AG10803 (cell line): ENCODE measurements around the gene MAP2.

ENCODE experiments used
- DNase-seq: peaks from one replicate; pipeline ENCODE4 v3.0.0; 2010; ENCODE audit warnings: low read depth
- H3K4me3 ChIP-seq: 2 replicates; pipeline ENCODE4 v1.5.1; 2011; ENCODE audit warnings: mild to moderate bottlenecking, low read length, control low read depth
- CTCF ChIP-seq: conservative IDR thresholded peaks from 2 replicates; pipeline ENCODE4 v1.5.1; 2011; ENCODE audit warnings: mild to moderate bottlenecking, low read length, control low read depth, inconsistent platforms

Gene MAP2

DNA sequence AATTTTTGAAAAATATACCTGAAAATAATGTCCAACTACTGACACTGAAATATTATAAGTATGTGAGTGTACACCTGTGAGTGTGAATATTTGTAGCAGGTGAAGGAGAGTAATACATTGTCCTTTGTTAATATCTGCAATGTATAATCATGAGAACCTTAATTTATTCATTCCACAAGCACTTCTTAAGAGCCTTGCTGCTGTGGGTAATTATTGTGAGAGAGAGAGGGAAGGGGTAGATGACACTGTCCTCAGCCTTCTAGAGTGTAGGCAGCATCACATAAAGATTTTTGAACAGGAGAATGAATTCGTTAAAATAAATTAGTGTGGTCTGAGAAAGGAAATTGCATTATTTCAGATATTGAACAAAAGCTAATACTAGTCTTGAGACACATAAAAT is 157.2 kb downstream of the MAP2 start:
- H3K4me3 ChIP-seq: no peak overlapping the region
- no peak for DNase-seq
- no peak for TF ChIP-seq CTCF

DNA sequence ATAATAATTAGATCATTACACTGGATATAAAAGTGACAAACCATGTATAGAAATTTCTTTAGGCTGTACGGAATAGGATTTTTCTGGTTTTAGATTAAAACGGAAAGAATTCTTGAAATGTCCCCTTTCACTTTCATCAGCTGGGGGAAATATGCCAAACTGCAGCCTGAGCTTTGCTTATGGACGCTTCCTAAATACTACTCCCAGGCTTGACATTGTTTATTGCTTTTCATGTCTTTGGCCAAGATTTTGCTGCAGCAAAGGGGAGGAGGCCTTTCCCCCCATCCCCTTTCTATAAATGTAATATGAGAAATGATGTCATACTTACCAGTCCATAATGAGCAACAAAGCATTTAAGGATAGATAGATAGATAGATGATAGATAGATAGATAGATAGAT is 158.4 kb downstream of the MAP2 start:
- no peak for DNase-seq
- no peak overlapping the region for H3K4me3 ChIP-seq
- TF ChIP-seq CTCF: no peak

DNA sequence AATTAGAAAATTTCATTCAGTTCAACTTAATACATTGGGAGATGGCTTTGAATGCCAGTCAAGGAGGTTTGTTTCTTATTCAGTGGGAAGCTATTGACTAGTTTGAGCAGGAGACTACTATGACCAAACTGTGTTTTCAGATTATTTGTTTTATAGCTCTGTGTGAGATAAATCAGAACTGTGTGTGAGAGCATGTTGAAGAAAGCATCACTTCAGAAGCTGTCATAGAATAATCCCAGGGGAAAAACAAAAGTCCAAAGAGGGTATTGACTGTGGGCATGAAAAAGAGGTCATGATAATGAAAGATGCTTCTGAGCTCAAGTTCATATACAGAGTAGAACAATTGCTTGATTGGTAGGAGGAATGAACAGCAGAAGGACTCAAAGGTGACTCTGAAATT is 160.6 kb downstream of the MAP2 start:
- no peak for TF ChIP-seq CTCF
- DNase-seq: no peak
- H3K4me3 ChIP-seq: no peak overlapping the region

DNA sequence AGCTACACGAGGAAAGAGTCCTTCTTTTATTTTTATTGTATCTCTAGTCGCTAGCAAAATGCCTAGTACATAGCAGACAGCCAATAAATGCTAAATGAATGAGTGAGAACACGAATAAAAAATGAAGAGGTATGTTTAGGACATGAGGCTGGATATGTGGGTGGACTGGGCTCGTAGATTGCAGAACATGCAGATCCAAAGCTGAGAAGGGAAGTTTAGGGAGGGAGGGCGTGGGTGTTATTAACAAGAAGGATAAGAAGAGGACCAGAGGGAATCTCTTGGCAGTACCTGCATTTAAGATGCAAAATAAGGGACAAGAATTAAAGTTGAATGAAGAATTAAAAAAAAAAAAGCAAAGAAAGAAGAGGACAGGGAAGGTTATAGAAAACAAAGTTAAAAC is 161.1 kb downstream of the MAP2 start:
- no peak for TF ChIP-seq CTCF
- H3K4me3 ChIP-seq: no peak overlapping the region
- DNase-seq: no peak

- DNase-seq: no peak
- no peak for TF ChIP-seq CTCF
- H3K4me3 ChIP-seq: no peak overlapping the region
Measured at GRCh38 chr2:209591021-209591420, 167.2 kb downstream of the MAP2 start.

GRCh38 chr2:209592106-209592505 is 168.3 kb downstream of the MAP2 start:
- no peak for DNase-seq
- no peak for TF ChIP-seq CTCF

DNA sequence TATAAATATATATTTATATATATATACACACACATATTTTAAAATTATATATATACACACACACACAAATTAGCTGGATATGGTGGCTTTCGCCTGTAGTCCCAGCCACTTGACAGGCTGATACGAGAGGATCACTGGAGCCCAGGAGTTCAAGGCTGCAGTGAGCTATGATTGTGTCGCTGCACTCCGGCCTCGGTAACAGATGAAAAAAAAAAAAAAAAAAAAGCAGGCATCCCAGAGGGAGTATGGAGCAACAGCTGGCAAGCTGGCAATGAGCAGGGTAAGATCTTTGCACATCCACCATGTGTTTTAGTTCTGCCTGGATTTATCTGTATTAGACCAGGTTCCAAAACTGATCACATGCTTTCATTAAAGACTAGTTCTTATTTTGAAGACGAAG is 170.1 kb downstream of the MAP2 start:
- TF ChIP-seq CTCF: no peak
- DNase-seq: no peak

More at GRCh38 chr2:209592106-209592505, 168.3 kb downstream of the MAP2 start:
- H3K4me3 ChIP-seq: no peak overlapping the region

More for the DNA sequence above, 170.1 kb downstream of the MAP2 start:
- no peak overlapping the region for H3K4me3 ChIP-seq
